Measurements from ENCODE around the gene TRPC4AP. TPM values are rescaled to one million over a fixed set of nuclear protein-coding genes. Genes with fewer than 3 reads are reported as not detected.
A peak's percentile ranks its signal among the peaks of the same experiment; 100 is the strongest.

TRPC4AP gene
- total RNA-seq, 6 donors from 2014 or later = 64.3 to 118 (median 80.5) TPM

GRCh38 chr20:35008411-35009342, 83.9 kb downstream of the TRPC4AP start:
- no peak for TF ChIP-seq EP300 (IDR thresholded peaks at IDR 0.05)
- no peak for TF ChIP-seq CTCF (IDR thresholded peaks at IDR 0.05)
- no peak for TF ChIP-seq POLR2A (IDR thresholded peaks at IDR 0.05)
- TF ChIP-seq POLR2AphosphoS5 (IDR thresholded peaks at IDR 0.05) = peak in 1 of 2 donors; percentile 15
- Histone ChIP-seq H3K9me3 (no peaks in the 10 kb centered on the region), H3K36me3 (peaks cover 52 to 100% (median 93%) of the 10 kb centered on the region in 4 donors), H3K27ac (no peak overlapping the region), H3K4me1 (peaks cover 0 to 8% (median 6%) of the 10 kb centered on the region in 4 donors), H3K27me3 (no peaks in the 10 kb centered on the region), H3K4me3 (no peak overlapping the region)
- ATAC-seq (ENCODE audit: low FRiP score in 2 of 2) (peak in 1 of 2 donors; percentile 35), DNase-seq (peak in 1 of 2 donors; percentile 36)
- 83 to 91% methylated on average over 4 to 14 of the region's 14 CpGs for WGBS, 2 donors

GRCh38 chr20:35007891-35008290, 84.7 kb downstream of the TRPC4AP start:
- DNase-seq = peak in 1 of 2 donors; percentile 13
- Histone ChIP-seq H3K27ac (no peak overlapping the region), H3K36me3 (peaks cover 53 to 100% (median 93%) of the 10 kb centered on the region in 4 donors), H3K27me3 (no peaks in the 10 kb centered on the region), H3K9me3 (no peaks in the 10 kb centered on the region), H3K4me3 (no peak overlapping the region), H3K4me1 (peaks cover 0 to 6% (median 5%) of the 10 kb centered on the region in 4 donors)
- ATAC-seq (ENCODE audit: low FRiP score in 2 of 2) = no peak
- WGBS, 2 donors = 96% methylated on average over 11 to 12 of the region's 12 CpGs
- TF ChIP-seq EP300 (IDR thresholded peaks at IDR 0.05) (no peak), POLR2A (IDR thresholded peaks at IDR 0.05) (no peak), POLR2AphosphoS5 (IDR thresholded peaks at IDR 0.05) (no peak)

DNA sequence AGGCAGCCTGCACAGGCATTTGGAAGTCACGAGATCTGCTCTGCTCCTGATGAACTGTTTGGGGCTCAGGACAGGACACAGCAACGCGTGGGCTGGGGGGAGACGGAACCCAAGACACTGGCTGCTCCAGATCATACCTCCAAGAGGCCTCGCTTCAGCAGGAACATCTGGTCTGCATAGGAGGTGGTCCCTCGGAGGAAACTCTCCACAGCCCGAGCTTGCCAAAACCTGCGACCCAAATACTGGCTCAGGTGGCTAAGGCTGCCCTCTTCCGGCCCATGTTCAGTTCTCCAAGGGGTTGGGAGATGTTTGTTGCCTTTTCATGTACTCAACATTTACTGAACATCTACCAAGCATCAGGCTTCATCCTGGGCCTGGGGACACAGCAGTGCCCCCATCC, 85.2 kb downstream of the TRPC4AP start:
- Histone ChIP-seq H3K4me1 (peaks cover 0 to 2% (median 0%) of the 10 kb centered on the region in 4 donors), H3K27ac (no peak overlapping the region), H3K4me3 (no peak overlapping the region), H3K36me3 (peaks cover 57 to 100% (median 93%) of the 10 kb centered on the region in 4 donors), H3K27me3 (no peaks in the 10 kb centered on the region), H3K9me3 (no peaks in the 10 kb centered on the region)
- ATAC-seq (ENCODE audit: low FRiP score in 2 of 2) (no peak), DNase-seq (no peak)
- 91 to 95% methylated on average over 9 of the region's 9 CpGs for WGBS, 2 donors
- TF ChIP-seq POLR2A (IDR thresholded peaks at IDR 0.05) (no peak), CTCF (IDR thresholded peaks at IDR 0.05) (no peak), EP300 (IDR thresholded peaks at IDR 0.05) (no peak), POLR2AphosphoS5 (IDR thresholded peaks at IDR 0.05) (no peak)

GRCh38 chr20:35006531-35006971, 86.1 kb downstream of the TRPC4AP start:
- H3K9me3 ChIP-seq = no peaks in the 10 kb centered on the region
- no peaks in the 10 kb centered on the region for H3K4me1 ChIP-seq
- TF ChIP-seq POLR2A (IDR thresholded peaks at IDR 0.05) = no peak
- no peak for TF ChIP-seq EP300 (IDR thresholded peaks at IDR 0.05)
- no peak for TF ChIP-seq POLR2AphosphoS5 (IDR thresholded peaks at IDR 0.05)
- no peak for TF ChIP-seq CTCF (IDR thresholded peaks at IDR 0.05)
- H3K27ac ChIP-seq = no peak overlapping the region
- no peak for DNase-seq
- ATAC-seq (ENCODE audit: low FRiP score in 2 of 2) = no peak
- H3K4me3 ChIP-seq = no peak overlapping the region
- WGBS, 2 donors = 87 to 88% methylated on average over 4 of the region's 4 CpGs
- no peaks in the 10 kb centered on the region for H3K27me3 ChIP-seq
- H3K36me3 ChIP-seq = peaks cover 57 to 100% (median 93%) of the 10 kb centered on the region in 4 donors

DNA sequence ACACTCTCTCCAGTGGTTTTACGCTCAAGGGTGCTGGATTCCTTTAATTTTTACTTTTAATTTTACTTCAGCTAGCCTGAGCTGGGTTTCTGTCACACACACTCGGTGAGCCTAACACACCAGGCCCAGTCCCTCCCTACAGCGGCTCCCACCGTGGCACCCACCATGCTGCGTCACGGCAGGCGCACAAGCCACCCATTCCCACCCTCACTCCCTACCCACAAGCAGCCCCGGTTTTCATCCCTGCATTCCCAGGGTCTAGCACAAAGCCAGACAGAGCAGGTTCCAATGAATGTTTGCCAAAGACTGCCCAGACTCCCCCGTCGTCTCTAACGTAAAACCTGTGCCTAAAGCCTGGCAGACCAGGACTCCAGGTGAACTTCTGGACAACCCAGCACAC, 86.6 kb downstream of the TRPC4AP start:
- DNase-seq (no peak), ATAC-seq (ENCODE audit: low FRiP score in 2 of 2) (no peak)
- TF ChIP-seq EP300 (IDR thresholded peaks at IDR 0.05) (no peak), POLR2A (IDR thresholded peaks at IDR 0.05) (no peak), POLR2AphosphoS5 (IDR thresholded peaks at IDR 0.05) (no peak), CTCF (IDR thresholded peaks at IDR 0.05) (no peak)
- Histone ChIP-seq H3K27ac (no peak overlapping the region), H3K9me3 (no peaks in the 10 kb centered on the region), H3K4me1 (no peaks in the 10 kb centered on the region), H3K36me3 (peaks cover 57 to 100% (median 94%) of the 10 kb centered on the region in 4 donors), H3K27me3 (no peaks in the 10 kb centered on the region), H3K4me3 (no peak overlapping the region)
- 94 to 95% methylated on average over 11 of the region's 11 CpGs for WGBS, 2 donors

All from upper lobe of left lung (tissue), 6 donors.